ENCODE results near the gene TOP3B.

Gene TOP3B

GRCh38 chr22:22014285-22014659 is 31.7 kb upstream of the TOP3B start:
- H3K79me2 ChIP-seq (ENCODE audit: control insufficient read depth, low read length) = no peaks in the 10 kb centered on the region
- TF ChIP-seq CTCF (IDR thresholded peaks at IDR 0.05; ENCODE audit: low read depth, low read length, poor library complexity, severe bottlenecking) = no peak
- no peak for TF ChIP-seq EZH2phosphoT487 (IDR thresholded peaks at IDR 0.05; ENCODE audit: borderline replicate concordance, low read length)
- peaks cover 13% of the 10 kb centered on the region for H3K4me1 ChIP-seq (ENCODE audit: control insufficient read depth, low read length)
- no peaks in the 10 kb centered on the region for H3K9me3 ChIP-seq (ENCODE audit: control insufficient read depth, insufficient read depth, low read length)
- H3F3A ChIP-seq (ENCODE audit: control insufficient read depth, insufficient read depth) = peaks cover 4% of the 10 kb centered on the region; the same call in 1 of the 2 replicates
- no peak overlapping the region for H3K4me3 ChIP-seq (ENCODE audit: low read length)
- peaks cover 16% of the 10 kb centered on the region for H3K36me3 ChIP-seq (ENCODE audit: control insufficient read depth, low read length)
- no peaks in the 10 kb centered on the region for H4K20me1 ChIP-seq (ENCODE audit: control insufficient read depth, insufficient read depth, low read depth, low read length)
- no peak overlapping the region for H3K27ac ChIP-seq (ENCODE audit: low read depth, low read length)
- no peak overlapping the region for H3K4me2 ChIP-seq (ENCODE audit: low read length)
- H3K9me2 ChIP-seq (replicated peaks; ENCODE audit: control insufficient read depth, low read length) = no peaks in the 10 kb centered on the region
- H3K27me3 ChIP-seq (ENCODE audit: control insufficient read depth, low read length) = no peaks in the 10 kb centered on the region

- H3K4me2 ChIP-seq (ENCODE audit: low read length) = no peak overlapping the region
- H3F3A ChIP-seq (ENCODE audit: control insufficient read depth, insufficient read depth) = peaks cover 4% of the 10 kb centered on the region; the same call in 1 of the 2 replicates
- no peaks in the 10 kb centered on the region for H4K20me1 ChIP-seq (ENCODE audit: control insufficient read depth, insufficient read depth, low read depth, low read length)
- no peaks in the 10 kb centered on the region for H3K9me2 ChIP-seq (replicated peaks; ENCODE audit: control insufficient read depth, low read length)
- H3K9me3 ChIP-seq (ENCODE audit: control insufficient read depth, insufficient read depth, low read length) = no peaks in the 10 kb centered on the region
- no peak overlapping the region for H3K27ac ChIP-seq (ENCODE audit: low read depth, low read length)
- no peak overlapping the region for H3K4me3 ChIP-seq (ENCODE audit: low read length)
- TF ChIP-seq CTCF (IDR thresholded peaks at IDR 0.05; ENCODE audit: low read depth, low read length, poor library complexity, severe bottlenecking) (no peak), EZH2phosphoT487 (IDR thresholded peaks at IDR 0.05; ENCODE audit: borderline replicate concordance, low read length) (no peak)
- H3K4me1 ChIP-seq (ENCODE audit: control insufficient read depth, low read length) = peaks cover 13% of the 10 kb centered on the region
- no peaks in the 10 kb centered on the region for H3K79me2 ChIP-seq (ENCODE audit: control insufficient read depth, low read length)
- H3K36me3 ChIP-seq (ENCODE audit: control insufficient read depth, low read length) = peaks cover 14% of the 10 kb centered on the region
- H3K27me3 ChIP-seq (ENCODE audit: control insufficient read depth, low read length) = no peaks in the 10 kb centered on the region
Measured at GRCh38 chr22:22013559-22014284, 31.1 kb upstream of the TOP3B start.

- H3K27me3 ChIP-seq (ENCODE audit: control insufficient read depth, low read length) = no peaks in the 10 kb centered on the region
Measured at GRCh38 chr22:22011964-22012363, 29.4 kb upstream of the TOP3B start.

More at GRCh38 chr22:22011964-22012363, 29.4 kb upstream of the TOP3B start:
- H3K4me1 ChIP-seq (ENCODE audit: control insufficient read depth, low read length) = peaks cover 13% of the 10 kb centered on the region
- H3K4me2 ChIP-seq (ENCODE audit: low read length) = no peak overlapping the region
- no peaks in the 10 kb centered on the region for H3K9me2 ChIP-seq (replicated peaks; ENCODE audit: control insufficient read depth, low read length)
- peaks cover 14% of the 10 kb centered on the region for H3K36me3 ChIP-seq (ENCODE audit: control insufficient read depth, low read length)
- no peak overlapping the region for H3K27ac ChIP-seq (ENCODE audit: low read depth, low read length)
- no peaks in the 10 kb centered on the region for H3K79me2 ChIP-seq (ENCODE audit: control insufficient read depth, low read length)
- no peaks in the 10 kb centered on the region for H3K9me3 ChIP-seq (ENCODE audit: control insufficient read depth, insufficient read depth, low read length)
- TF ChIP-seq CTCF (IDR thresholded peaks at IDR 0.05; ENCODE audit: low read depth, low read length, poor library complexity, severe bottlenecking) (no peak), EZH2phosphoT487 (IDR thresholded peaks at IDR 0.05; ENCODE audit: borderline replicate concordance, low read length) (no peak)
- peaks cover 3% of the 10 kb centered on the region; the same call in 1 of the 2 replicates for H3F3A ChIP-seq (ENCODE audit: control insufficient read depth, insufficient read depth)
- no peak overlapping the region for H3K4me3 ChIP-seq (ENCODE audit: low read length)
- no peaks in the 10 kb centered on the region for H4K20me1 ChIP-seq (ENCODE audit: control insufficient read depth, insufficient read depth, low read depth, low read length)

All from DOHH2 (cell line).